ENCODE data around the gene MSANTD7.
A peak's percentile ranks its signal among the peaks of the same experiment; 100 is the strongest.

MSANTD7 gene

GRCh38 chr10:14839305-14839695 is 1.2 kb downstream of the MSANTD7 start:
- H3K79me1 ChIP-seq (replicated peaks; ENCODE audit: low read length, poor library complexity, severe bottlenecking) = peaks cover 22% of the 10 kb centered on the region
- H4K8ac ChIP-seq (ENCODE audit: low read length) = no peak overlapping the region
- no peak overlapping the region for H2AFZ ChIP-seq (ENCODE audit: low read depth, low read length)
- no peak overlapping the region for H2BK120ac ChIP-seq (ENCODE audit: low read depth, low read length)
- 21% methylated on average over 13 of the region's 14 CpGs for WGBS
- no peak overlapping the region for H2BK5ac ChIP-seq (ENCODE audit: low read depth, low read length, poor library complexity, severe bottlenecking)
- H3K23ac ChIP-seq (ENCODE audit: low read length in 2 of 2) = no peak overlapping the region
- H2BK15ac ChIP-seq (ENCODE audit: low read depth, poor library complexity, severe bottlenecking) = no peak overlapping the region
- H3K36me3 ChIP-seq (ENCODE audit: control insufficient read depth in 1 of 2, insufficient read depth in 2 of 2, low read depth in 1 of 2, low read length in 2 of 2) = peaks cover 17 to 55% of the 10 kb centered on the region in 2 experiments
- H3K9ac ChIP-seq (ENCODE audit: low read length) = peak overlapping the region; percentile 96
- no peaks in the 10 kb centered on the region for H3K27me3 ChIP-seq (ENCODE audit: control insufficient read depth in 1 of 2, insufficient read depth in 1 of 2, low read length in 2 of 2)
- H4K91ac ChIP-seq (ENCODE audit: low read length) = no peak overlapping the region
- no peak overlapping the region for H2AK5ac ChIP-seq (ENCODE audit: low read length, severe bottlenecking)
- H3K18ac ChIP-seq (ENCODE audit: low read depth in 1 of 2, low read length in 2 of 2) = no peak overlapping the region
- no peak overlapping the region for H3K4ac ChIP-seq (ENCODE audit: low read depth in 1 of 2, low read length in 2 of 2)
- peak overlapping the region; percentile 93 to 97 for H3K4me3 ChIP-seq (ENCODE audit: insufficient read depth in 1 of 2, low read depth in 1 of 2, low read length in 2 of 2)
- DNase-seq = no peak
- no peaks in the 10 kb centered on the region for H3K4me1 ChIP-seq (ENCODE audit: control insufficient read depth, insufficient read depth, low read depth, low read length)
- H3K4me2 ChIP-seq (ENCODE audit: low read length, poor library complexity, severe bottlenecking) = peak overlapping the region; percentile 82
- no peak overlapping the region for H3K27ac ChIP-seq (ENCODE audit: low read length, poor library complexity, severe bottlenecking)
- H3K9me3 ChIP-seq (ENCODE audit: control insufficient read depth, low read length) = no peaks in the 10 kb centered on the region
- no peak overlapping the region for H3K14ac ChIP-seq (ENCODE audit: low read length in 2 of 2)
- no peak overlapping the region for H2BK12ac ChIP-seq (ENCODE audit: low read length in 2 of 2)

GRCh38 chr10:14840178-14840577 is 2.1 kb downstream of the MSANTD7 start:
- Histone ChIP-seq H3K27ac (ENCODE audit: low read length, poor library complexity, severe bottlenecking) (no peak overlapping the region), H3K4ac (ENCODE audit: low read depth in 1 of 2, low read length in 2 of 2) (no peak overlapping the region), H2BK120ac (ENCODE audit: low read depth, low read length) (no peak overlapping the region), H2BK12ac (ENCODE audit: low read length in 2 of 2) (no peak overlapping the region), H3K18ac (ENCODE audit: low read depth in 1 of 2, low read length in 2 of 2) (no peak overlapping the region), H3K4me3 (ENCODE audit: insufficient read depth in 1 of 2, low read depth in 1 of 2, low read length in 2 of 2) (no peak overlapping the region), H3K14ac (ENCODE audit: low read length in 2 of 2) (no peak overlapping the region), H4K8ac (ENCODE audit: low read length) (no peak overlapping the region), H2BK5ac (ENCODE audit: low read depth, low read length, poor library complexity, severe bottlenecking) (no peak overlapping the region), H3K4me1 (ENCODE audit: control insufficient read depth, insufficient read depth, low read depth, low read length) (no peaks in the 10 kb centered on the region), H3K79me1 (replicated peaks; ENCODE audit: low read length, poor library complexity, severe bottlenecking) (peaks cover 22% of the 10 kb centered on the region), H3K9me3 (ENCODE audit: control insufficient read depth, low read length) (no peaks in the 10 kb centered on the region), H3K4me2 (ENCODE audit: low read length, poor library complexity, severe bottlenecking) (no peak overlapping the region), H3K9ac (ENCODE audit: low read length) (peak overlapping the region; percentile 22), H2AK5ac (ENCODE audit: low read length, severe bottlenecking) (no peak overlapping the region), H2AFZ (ENCODE audit: low read depth, low read length) (no peak overlapping the region), H3K27me3 (ENCODE audit: control insufficient read depth in 1 of 2, insufficient read depth in 1 of 2, low read length in 2 of 2) (no peaks in the 10 kb centered on the region), H2BK15ac (ENCODE audit: low read depth, poor library complexity, severe bottlenecking) (no peak overlapping the region), H3K23ac (ENCODE audit: low read length in 2 of 2) (no peak overlapping the region), H3K36me3 (ENCODE audit: control insufficient read depth in 1 of 2, insufficient read depth in 2 of 2, low read depth in 1 of 2, low read length in 2 of 2) (peaks cover 18 to 55% of the 10 kb centered on the region in 2 experiments), H4K91ac (ENCODE audit: low read length) (no peak overlapping the region)
- 93% methylated on average over 1 of the region's 2 CpGs for WGBS
- DNase-seq = no peak

- Histone ChIP-seq H2AFZ (ENCODE audit: low read depth, low read length) (no peak overlapping the region), H3K23ac (ENCODE audit: low read length in 2 of 2) (no peak overlapping the region), H4K8ac (ENCODE audit: low read length) (no peak overlapping the region), H3K9me3 (ENCODE audit: control insufficient read depth, low read length) (no peaks in the 10 kb centered on the region), H4K91ac (ENCODE audit: low read length) (no peak overlapping the region), H3K18ac (ENCODE audit: low read depth in 1 of 2, low read length in 2 of 2) (no peak overlapping the region), H2BK120ac (ENCODE audit: low read depth, low read length) (no peak overlapping the region), H2BK5ac (ENCODE audit: low read depth, low read length, poor library complexity, severe bottlenecking) (no peak overlapping the region), H3K36me3 (ENCODE audit: control insufficient read depth in 1 of 2, insufficient read depth in 2 of 2, low read depth in 1 of 2, low read length in 2 of 2) (peaks cover 22 to 72% of the 10 kb centered on the region in 2 experiments), H2BK15ac (ENCODE audit: low read depth, poor library complexity, severe bottlenecking) (no peak overlapping the region), H3K27ac (ENCODE audit: low read length, poor library complexity, severe bottlenecking) (no peak overlapping the region), H3K9ac (ENCODE audit: low read length) (no peak overlapping the region), H3K27me3 (ENCODE audit: control insufficient read depth in 1 of 2, insufficient read depth in 1 of 2, low read length in 2 of 2) (no peaks in the 10 kb centered on the region), H3K79me1 (replicated peaks; ENCODE audit: low read length, poor library complexity, severe bottlenecking) (peaks cover 29% of the 10 kb centered on the region), H2BK12ac (ENCODE audit: low read length in 2 of 2) (no peak overlapping the region), H3K14ac (ENCODE audit: low read length in 2 of 2) (no peak overlapping the region), H3K4me1 (ENCODE audit: control insufficient read depth, insufficient read depth, low read depth, low read length) (no peaks in the 10 kb centered on the region), H3K4me3 (ENCODE audit: insufficient read depth in 1 of 2, low read depth in 1 of 2, low read length in 2 of 2) (no peak overlapping the region), H3K4ac (ENCODE audit: low read depth in 1 of 2, low read length in 2 of 2) (no peak overlapping the region), H2AK5ac (ENCODE audit: low read length, severe bottlenecking) (no peak overlapping the region), H3K4me2 (ENCODE audit: low read length, poor library complexity, severe bottlenecking) (no peak overlapping the region)
- WGBS = 96% methylated on average over 15 of the region's 15 CpGs
- DNase-seq = no peak
Measured at GRCh38 chr10:14843327-14843988, 5.4 kb downstream of the MSANTD7 start.

- H3K9ac ChIP-seq (ENCODE audit: low read length) = no peak overlapping the region
- H2BK15ac ChIP-seq (ENCODE audit: low read depth, poor library complexity, severe bottlenecking) = no peak overlapping the region
- no peak overlapping the region for H3K18ac ChIP-seq (ENCODE audit: low read depth in 1 of 2, low read length in 2 of 2)
- no peak overlapping the region for H3K4me2 ChIP-seq (ENCODE audit: low read length, poor library complexity, severe bottlenecking)
- H3K23ac ChIP-seq (ENCODE audit: low read length in 2 of 2) = no peak overlapping the region
- no peak overlapping the region for H2BK120ac ChIP-seq (ENCODE audit: low read depth, low read length)
- no peak overlapping the region for H3K4ac ChIP-seq (ENCODE audit: low read depth in 1 of 2, low read length in 2 of 2)
- H4K8ac ChIP-seq (ENCODE audit: low read length) = no peak overlapping the region
- WGBS = no CpG with 5 or more reads among the region's 2 CpGs
- no peak overlapping the region for H2BK12ac ChIP-seq (ENCODE audit: low read length in 2 of 2)
- peaks cover 29% of the 10 kb centered on the region for H3K79me1 ChIP-seq (replicated peaks; ENCODE audit: low read length, poor library complexity, severe bottlenecking)
- no peak overlapping the region for H4K91ac ChIP-seq (ENCODE audit: low read length)
- no peak for DNase-seq
- no peaks in the 10 kb centered on the region for H3K27me3 ChIP-seq (ENCODE audit: control insufficient read depth in 1 of 2, insufficient read depth in 1 of 2, low read length in 2 of 2)
- H3K27ac ChIP-seq (ENCODE audit: low read length, poor library complexity, severe bottlenecking) = no peak overlapping the region
- no peak overlapping the region for H2AFZ ChIP-seq (ENCODE audit: low read depth, low read length)
- no peak overlapping the region for H2BK5ac ChIP-seq (ENCODE audit: low read depth, low read length, poor library complexity, severe bottlenecking)
- no peak overlapping the region for H3K14ac ChIP-seq (ENCODE audit: low read length in 2 of 2)
- H3K4me3 ChIP-seq (ENCODE audit: insufficient read depth in 1 of 2, low read depth in 1 of 2, low read length in 2 of 2) = no peak overlapping the region
- no peak overlapping the region for H2AK5ac ChIP-seq (ENCODE audit: low read length, severe bottlenecking)
- H3K9me3 ChIP-seq (ENCODE audit: control insufficient read depth, low read length) = no peaks in the 10 kb centered on the region
- peaks cover 24 to 86% of the 10 kb centered on the region in 2 experiments for H3K36me3 ChIP-seq (ENCODE audit: control insufficient read depth in 1 of 2, insufficient read depth in 2 of 2, low read depth in 1 of 2, low read length in 2 of 2)
- H3K4me1 ChIP-seq (ENCODE audit: control insufficient read depth, insufficient read depth, low read depth, low read length) = no peaks in the 10 kb centered on the region
Measured at GRCh38 chr10:14844948-14845347, 6.8 kb downstream of the MSANTD7 start.
